ENCODE data around the gene DPRX.

The DPRX gene

GRCh38 chr19:53631949-53632407 lies at the start of gene DPRX:
Gene DPRX, plus strand, starts transcription at chr19:53631999. Its CDS starts 108 bp downstream, at chr19:53632107.
- DNase-seq = no peak

DNA sequence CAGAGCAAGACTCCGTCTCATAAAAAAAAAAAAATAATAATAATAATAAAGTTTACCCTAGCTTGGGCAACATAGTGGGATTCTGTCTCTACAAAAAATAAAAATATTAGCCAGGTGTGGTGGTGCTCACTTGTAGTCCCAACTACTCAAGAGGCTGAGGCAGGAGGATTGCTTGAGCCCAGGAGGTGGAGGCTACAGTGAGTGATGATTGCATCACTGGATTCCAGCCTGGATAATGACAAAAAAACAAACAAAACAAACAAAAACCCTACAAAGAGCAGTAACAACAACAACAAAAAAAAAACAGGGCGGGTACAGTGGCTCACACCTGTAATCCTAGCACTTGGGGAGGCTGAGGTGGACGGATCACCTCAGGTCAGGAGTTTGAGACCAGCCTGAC lies 48.6 kb upstream of the DPRX start:
- no peak for DNase-seq

DNA sequence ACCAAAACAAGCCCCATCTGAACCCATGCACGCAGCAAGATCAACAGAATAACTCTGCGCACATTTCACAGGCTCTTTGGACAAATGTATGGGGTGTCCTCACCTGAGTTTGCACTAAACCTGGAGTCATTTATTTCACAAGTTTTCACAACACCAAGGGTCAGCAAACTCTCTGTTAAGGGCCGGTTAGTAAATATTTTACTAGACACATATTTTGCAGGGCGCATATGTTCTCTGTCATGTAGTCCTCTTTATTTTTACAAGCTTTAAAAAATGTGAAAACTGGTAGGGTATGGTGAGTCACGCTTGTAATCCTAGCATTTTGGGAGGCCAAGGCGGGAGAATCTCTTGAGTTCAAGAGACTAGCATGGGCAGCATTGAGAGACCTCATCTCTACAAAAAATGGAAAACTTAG lies 45.5 kb upstream of the DPRX start:
- no peak for DNase-seq

DNA sequence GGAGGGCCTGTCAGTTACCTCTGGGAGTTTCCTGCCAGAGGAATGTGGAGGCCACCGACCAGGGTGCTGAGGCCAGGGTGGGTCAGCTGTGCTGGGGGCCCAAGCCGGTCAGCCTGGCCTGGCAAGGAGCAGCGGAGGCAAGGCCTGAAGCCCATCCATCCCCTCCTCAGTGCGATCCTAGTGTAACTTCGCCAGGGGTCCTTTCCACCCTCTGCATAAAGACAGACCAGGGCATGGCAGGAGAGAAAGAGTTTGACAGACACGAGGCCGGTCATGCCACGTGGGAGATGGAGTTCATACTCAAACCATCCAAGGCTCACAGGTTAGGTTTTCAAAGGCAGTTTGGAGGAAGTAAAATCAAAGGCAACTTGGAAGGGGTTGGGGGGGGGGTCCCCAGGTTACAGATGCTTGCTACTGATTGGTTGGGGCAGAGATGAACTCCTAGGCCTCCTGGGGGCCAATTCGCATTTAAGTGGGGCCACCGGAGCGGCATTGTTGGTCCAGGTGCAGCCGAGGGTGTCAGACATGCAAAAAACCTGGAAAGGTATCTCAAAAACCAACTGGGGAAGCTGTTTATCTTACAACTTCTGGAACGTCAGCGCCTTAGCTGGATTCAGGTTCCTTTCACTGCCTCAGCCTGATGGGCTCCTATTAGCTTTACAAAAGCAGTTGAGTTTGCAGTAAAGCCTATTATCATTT lies 36.8 kb upstream of the DPRX start:
- no peak for DNase-seq

GRCh38 chr19:53595510-53595867 lies 36.3 kb upstream of the DPRX start:
- DNase-seq = no peak

DNA sequence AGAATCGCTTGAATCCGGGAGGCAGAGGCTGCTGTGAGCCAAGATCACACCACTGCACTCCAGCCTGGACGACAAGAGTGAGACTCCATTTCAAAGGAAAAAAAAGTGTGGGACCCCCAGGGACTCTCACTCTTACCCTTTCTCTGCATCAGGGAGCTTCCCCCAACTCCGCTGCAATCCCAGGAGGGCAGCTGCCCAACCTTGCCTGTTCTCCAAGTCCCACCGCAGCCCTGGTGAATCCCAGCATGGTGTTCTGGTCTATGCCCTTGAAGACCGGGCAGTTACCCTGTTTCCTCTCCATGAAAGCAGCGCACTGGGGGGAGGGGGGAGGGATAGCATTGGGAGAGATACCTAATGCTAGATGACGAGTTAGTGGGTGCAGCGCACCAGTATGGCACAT lies 35.7 kb upstream of the DPRX start:
- DNase-seq = no peak

DNA sequence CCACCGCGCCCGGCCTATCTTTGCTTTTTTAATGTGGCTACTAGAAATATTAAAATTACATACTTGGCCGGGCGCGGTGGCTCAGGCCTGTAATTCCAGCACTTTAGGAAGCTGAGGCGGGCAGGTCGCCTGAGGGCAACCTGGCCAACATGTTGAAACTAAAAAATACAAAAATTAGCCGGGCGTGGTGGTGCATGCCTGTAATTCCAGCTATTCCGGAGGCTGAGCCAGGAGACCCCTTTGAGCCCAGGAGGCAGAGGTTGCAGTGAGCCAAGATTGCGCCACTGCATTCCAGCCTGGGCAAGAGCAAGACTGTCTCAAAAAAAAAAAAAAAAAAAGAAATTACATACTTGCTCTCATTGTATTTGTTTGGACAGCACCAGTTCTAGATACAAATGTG lies 34.8 kb upstream of the DPRX start:
- DNase-seq = no peak

DNA sequence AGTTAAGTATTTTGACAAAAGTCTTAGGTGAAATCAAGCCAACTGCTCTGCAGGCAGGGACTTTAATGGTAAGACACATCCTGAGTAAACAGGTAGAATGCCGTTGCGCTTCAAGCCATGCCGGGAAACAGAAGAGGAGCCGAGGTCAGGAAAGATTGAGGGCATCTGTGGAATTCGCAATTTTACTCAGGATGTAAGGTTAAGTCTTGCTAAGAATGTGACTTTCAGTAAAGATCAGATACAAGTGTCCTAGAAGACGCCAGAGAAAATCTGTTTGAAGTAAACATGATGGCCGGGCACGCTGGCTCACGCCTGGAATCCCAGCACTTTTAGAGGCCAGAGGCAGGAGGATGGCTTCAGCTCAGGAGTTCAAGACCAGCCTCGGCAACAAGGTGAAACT lies 33.4 kb upstream of the DPRX start:
- no peak for DNase-seq

DNA sequence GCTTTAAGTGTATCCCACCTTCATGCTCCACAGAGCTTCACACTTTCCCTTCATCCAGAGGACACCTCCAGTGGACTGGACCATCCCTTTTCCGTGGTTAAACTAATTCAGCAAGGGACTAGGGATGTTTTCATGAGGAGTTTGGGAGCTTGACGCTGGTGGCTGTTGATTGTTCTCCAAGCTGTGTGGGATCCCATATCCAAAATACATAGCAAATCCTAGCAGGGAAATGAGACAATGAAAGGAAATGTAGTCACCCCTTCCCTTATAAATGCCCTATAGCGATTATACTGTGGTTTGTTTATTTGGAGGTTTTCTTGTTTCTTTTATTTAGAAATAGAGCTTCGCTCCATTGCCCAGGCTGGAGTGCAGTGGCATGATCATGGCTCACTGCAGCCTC lies 31.6 kb upstream of the DPRX start:
- no peak for DNase-seq

GRCh38 chr19:53606031-53606430 lies 25.8 kb upstream of the DPRX start:
- DNase-seq = no peak

DNA sequence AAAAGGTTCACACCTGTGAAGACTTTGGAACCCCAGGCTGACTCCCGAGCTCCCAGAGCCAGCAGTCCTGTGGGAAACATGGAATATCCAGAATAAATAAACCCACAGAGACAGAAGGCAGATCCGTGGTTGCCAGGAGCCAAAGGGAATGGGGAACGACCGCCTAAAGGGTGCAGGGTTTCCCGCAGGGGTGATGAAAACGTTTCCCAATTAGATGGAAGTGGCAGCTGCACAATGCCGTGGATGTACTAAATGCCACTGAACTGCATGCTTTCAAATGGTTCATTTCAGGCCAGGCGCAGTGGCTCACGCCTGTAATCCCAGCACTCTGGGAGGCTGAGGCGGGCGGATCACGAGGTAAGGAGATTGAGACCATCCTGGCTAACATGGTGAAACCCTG lies 23.4 kb upstream of the DPRX start:
- no peak for DNase-seq

DNA sequence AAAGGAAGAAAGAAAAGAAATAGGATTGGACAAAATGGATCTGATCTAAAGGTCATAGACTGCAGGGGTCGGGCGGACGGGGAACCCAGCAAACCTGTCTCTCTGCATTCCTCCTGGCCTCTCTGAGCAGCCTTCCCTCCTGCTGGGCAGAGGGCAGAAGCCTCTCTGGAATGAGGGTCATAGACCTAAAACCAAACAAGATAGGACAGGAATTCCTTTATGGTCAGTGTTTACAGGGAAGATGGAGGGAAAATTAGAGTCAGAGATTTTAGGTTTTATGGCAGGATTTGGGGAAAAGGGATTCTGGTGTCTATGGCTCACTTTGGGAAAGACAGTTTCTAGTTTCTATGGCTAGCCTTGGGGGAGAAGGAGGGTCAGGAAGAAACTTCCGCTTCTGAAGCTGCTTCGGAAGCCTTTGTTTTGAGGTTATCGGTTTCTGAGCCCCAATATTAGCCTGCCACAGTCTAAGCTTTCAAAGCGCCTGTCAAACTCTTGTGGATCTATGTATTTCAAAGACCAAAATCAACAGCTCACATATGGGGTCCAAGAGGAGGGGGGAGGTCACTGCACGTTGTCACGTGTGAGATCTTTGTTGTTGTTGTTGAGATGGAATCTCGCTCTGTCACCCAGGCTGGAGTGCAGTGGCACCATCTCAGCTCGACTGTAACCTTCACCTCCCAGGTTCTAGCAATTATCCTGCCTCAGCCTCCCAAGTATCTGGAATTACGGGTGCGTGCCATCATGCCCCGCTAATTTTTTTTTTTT lies 18.9 kb upstream of the DPRX start:
- DNase-seq = no peak

GRCh38 chr19:53621885-53622740 lies 9.7 kb upstream of the DPRX start:
- DNase-seq = no peak

- DNase-seq = no peak
These were observed 6.8 kb upstream of the DPRX start for GRCh38 chr19:53624771-53625545.

DNA sequence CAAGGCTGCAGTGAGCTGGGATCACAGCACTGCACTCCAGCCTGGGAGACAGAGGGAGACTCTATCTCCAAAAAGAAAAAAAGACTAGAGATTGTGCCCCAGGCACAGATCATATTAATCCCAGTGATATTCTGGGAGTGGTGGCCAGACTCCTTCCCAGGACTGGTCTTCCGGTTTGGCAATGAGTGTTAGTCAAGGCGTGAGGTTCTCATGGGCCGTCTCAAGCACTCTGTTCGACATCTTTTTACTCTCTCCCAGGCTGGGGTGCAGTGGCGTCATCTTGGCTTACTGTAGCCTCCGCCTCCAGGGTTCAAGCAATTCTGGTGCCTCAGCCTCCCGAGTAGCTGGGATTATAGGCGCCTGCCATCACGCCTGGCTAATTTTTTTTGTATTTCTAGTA lies 5.3 kb upstream of the DPRX start:
- no peak for DNase-seq

- DNase-seq = no peak
These were observed 4.8 kb upstream of the DPRX start for GRCh38 chr19:53626976-53627375.

DNA sequence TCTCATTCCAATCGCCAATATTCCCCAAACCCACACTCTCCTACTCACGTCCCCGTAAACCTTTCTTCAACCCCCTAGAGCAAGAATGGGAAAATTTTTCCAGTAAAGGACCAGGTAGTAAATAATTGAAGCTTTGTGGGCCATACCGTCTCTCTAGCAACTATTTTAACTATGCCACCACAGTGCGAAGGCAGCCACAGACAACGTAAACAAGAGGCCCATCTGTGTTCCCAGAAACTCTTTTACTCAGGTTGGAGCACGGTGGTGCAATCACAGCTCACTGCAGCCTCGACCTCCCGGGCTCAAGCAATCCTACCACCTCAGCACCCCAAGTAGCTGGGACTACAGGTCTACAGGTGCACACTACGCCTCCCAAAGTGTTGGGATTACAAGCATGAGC lies 3.0 kb downstream of the DPRX start:
- no peak for DNase-seq

- DNase-seq = no peak
These were observed 7.7 kb downstream of the DPRX start for GRCh38 chr19:53639471-53639870.

DNA sequence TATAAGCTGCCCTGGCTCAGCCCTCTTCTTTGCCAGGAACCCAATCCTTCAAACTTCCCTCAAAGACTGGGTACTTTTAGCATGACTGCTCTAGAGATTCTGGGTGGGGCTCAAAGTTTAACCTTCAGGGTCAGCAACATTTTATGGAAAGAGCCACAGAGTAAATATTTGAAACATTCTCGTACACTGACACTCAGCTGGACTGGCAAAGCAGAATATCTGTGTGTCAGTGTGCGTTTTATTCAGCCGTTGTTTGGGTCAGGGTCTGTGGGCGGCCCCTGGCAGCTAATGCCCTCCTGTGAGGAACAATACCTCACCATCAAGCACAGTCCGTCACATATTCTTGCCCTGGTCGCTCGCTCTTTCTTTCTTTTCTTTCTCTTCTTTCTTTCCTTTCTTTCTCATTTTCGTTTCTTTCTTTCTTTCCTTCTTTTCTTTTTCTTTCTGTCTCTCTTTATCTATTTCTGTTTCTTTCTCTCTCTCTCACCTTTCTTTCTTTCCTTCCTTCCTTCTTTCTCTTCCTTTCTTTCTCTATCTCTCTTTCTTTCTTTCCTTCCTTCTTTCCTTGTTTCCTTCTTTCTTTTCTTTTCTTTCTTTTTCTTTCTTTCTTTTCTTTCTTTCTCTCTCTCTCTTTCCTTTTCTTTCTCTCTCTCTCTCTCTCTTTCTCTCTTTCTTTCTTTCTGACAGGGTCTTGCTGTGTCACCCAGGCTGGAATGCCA lies 10.7 kb downstream of the DPRX start:
- DNase-seq = no peak

- no peak for DNase-seq
These were observed 12.4 kb downstream of the DPRX start for GRCh38 chr19:53644061-53644816.

- DNase-seq = no peak
These were observed 14.3 kb downstream of the DPRX start for GRCh38 chr19:53646144-53646543.
